ENCODE measurements around the gene LRRC2.
"Not testable (repeated sequence)": the region's sequence is repeated elsewhere in the genome, so short reads cannot be mapped to it uniquely, and the experiment has no call there.

LRRC2 gene, protein sequence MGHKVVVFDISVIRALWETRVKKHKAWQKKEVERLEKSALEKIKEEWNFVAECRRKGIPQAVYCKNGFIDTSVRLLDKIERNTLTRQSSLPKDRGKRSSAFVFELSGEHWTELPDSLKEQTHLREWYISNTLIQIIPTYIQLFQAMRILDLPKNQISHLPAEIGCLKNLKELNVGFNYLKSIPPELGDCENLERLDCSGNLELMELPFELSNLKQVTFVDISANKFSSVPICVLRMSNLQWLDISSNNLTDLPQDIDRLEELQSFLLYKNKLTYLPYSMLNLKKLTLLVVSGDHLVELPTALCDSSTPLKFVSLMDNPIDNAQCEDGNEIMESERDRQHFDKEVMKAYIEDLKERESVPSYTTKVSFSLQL

DNA sequence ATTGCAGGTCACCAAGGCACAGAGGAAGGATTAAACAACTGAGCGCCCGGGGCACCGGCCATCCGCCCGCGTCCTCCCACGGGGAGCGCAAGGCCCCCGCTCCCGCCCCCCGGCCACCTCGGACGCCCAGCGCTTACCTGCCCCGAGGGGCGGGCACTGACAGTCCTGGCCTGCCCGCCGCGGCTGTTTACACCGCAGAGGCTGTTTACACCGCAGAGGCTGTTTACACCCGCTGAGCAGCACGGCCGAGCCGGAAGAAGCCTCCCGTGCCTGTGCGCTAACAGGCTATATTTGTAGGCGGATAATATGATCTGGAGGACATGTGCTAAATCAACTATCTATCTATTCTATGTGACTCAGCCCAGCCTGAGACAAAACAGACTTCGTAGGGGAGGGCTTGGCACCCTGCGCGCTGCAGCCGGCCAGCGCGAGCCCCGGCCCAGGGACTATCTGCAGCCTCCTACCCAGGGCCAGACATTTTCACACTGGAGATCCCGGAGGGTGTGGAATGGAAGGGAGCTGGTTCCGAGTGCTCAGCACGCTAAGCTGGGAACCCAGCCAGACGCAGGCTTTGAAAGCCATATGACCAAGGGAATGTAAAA, at the start of gene LRRC2:
LRRC2 (minus strand) TSS at position 263 of the 602 bp plus-strand sequence. CDS start 14,711 bp downstream, outside the sequence.
- DNase-seq: no peak

DNA sequence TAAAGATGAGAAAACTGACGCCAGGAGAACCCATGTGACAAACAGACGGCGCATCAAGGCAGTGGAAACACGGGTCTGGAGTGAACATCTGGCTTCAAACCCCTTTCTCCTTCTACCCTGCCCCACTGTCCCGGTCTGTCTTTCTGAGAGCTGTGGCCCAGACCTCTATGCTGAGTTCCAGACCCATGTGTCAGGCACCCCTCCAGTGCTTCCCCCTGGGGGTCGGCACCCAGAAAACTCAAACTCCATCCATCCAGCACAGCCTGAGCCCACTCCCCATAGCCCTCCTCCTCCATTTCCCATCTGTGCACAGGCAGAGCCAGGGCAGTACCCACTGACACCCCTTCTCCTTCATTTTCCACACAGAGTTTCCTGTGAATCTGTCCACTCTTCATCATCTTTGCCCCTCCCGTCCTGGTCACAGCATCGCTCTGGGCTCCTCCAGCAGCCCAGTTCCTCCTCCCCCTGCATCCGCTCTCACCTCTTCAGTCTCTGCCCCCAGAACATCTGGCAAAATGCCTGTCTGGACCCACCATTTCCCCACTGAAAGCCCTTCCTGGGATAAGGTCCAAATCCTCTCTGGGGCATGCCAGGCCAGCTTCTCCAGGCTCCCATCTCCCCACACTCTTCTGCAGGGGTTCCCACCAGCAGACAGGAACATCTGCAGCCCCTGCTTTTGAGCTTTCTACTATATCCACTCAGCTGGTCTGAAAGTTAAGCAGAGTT, 49.1 kb upstream of the LRRC2 start:
- no peak for DNase-seq

DNA sequence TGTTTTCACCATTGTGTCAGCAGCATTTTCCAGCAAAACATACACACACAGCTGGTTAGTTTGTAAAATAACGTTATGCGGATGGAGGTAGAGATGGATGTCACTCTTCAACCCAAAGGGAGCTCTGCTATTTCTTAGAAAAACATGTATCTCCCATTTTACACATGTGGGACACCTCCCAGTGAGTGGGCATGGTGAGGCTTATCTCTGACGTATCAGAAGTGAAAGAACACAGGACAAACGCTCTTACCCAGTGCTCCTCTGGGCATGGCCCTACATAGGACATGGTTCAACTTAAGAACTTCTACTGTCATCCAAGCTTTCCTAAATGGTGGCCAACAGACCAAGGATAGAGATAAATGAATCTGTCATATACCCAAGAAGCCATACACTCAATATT, 48.3 kb upstream of the LRRC2 start:
- DNase-seq: no peak

DNA sequence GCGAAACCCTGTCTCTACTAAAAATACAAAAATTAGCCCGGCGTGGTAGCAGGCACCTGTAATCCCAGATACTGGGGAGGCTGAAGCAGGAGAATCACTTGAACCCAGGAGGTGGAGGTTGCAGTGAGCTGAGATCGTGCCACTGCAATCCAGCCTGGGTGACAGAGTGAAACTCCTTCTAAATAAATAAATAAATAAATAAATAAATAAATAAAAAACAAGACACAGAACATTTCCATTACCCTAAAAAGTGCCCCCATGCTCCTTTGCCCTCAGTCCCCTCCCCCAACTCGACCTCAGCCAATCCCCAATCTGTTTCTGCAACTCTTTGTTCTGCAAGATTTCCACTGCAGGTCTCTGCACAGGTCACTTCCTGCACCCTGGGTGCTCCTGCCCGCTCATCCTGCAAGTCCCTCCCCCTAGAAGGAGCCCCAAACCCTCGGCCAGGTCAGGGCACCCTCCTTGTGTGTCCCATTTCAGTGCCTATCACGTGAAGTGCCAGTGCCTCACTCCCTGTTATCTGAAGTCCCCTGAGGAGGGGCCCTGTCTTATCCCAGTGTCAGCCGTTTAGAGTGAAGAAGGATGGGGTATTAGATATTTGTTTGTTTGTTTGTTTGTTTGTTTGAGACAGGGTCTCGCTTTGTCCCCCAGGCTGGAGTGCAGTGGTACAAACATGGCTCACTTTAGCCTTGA, 47.4 kb upstream of the LRRC2 start:
- DNase-seq: no peak

DNA sequence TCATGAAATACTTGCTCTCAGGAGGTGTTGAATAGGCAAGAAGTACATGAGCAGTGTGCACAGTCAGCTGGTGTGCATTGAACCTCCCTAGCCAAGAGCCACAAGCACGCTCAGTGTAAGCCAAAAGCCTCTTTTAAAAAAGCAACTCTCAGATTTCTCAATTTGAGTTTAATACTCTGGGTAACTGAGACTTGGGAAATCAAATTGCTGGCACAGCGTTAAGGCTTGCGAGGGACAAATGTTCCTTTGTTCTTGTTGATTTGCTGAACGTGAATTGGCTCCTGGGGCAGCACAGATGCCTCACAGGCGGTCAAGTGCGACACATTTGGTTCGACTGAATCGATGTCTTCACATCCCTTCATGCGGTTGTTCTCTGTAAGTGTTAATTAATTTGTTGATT, 46.2 kb upstream of the LRRC2 start, which contains the start of gene FAM240A:
FAM240A (plus strand) TSS at position 202 of the 400 bp plus-strand sequence; CDS start at position 361, 159 bp downstream.
- DNase-seq: no peak

DNA sequence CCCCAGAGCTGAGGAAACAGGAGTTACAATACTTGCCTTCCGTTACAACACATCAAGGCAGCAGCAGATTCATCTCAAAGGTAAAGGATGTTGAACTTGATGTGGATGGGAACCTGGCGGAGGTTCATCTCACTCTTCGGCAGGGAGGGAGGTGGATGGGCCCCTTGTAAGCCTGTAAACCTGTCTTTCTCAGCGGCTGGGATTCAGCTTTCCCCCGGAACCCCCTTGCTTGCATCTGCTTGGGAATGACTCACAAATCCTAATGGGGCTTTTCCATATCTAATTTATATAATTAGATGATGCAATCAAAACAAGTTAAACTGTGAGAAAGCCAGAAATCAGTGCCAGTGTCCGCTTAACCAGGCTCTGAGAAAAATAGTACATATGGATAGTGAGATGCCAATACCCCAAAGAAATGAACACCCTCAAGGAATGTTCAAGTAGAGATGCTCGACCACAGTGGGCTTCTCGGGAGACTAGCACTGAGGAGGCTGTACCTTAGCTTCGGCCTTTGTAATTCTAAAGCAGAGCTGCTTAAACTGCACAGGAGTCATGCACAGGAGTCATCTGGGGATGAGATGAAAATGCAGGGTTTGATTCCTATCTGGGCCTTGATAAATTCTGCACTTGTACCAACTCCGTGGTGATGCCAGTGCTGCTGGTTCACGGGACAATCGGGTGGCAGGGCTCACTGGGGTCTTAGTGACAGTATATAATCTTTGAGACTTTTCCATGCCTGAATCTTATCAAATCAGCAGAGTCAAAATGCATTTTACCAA, 44.0 kb upstream of the LRRC2 start:
- no peak for DNase-seq

DNA sequence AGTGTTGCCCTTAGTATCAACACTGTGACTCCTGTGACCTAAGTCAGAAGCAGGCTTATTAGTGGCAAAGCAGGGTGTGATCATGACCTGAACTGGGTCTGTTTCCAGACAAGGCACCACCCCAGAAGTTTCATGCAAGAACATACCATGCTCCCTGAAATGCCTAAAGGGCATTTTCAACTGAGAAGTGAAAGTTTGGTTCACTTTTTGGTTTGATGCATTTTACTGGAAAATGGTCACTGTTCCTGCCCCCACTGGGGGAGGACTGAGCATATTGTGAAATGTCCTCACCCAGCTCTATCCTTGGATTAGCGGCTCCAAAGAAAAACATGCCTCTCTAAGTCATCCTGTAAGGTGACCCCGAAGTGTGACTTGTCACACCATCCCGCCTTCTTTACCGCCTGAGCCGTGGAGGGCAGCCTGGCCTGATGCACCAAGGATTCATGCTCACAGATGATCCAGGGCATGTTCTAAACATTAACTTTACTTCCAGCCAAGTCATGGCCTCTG, 43.2 kb upstream of the LRRC2 start:
- no peak for DNase-seq

DNA sequence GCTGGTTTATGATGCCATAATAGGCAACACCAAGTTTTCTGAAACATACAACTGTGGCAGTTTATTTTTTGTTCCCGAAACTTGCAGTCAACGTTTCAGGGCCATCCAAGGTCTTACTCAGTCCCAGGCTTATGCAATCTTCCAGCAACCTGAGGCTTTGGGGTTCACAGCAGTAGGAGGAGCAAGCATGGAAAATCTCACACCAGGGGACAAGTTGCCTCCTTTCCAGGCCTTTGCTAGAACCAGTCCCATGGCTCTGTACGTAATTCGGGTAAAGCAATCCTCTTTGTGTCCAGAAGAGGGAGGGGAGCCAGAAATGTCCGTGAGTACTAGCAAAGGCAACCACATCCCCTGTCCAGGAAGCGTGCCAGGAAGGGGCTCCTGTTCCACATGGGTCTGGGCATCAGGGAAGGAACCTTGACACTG, 41.5 kb upstream of the LRRC2 start:
- DNase-seq: no peak

DNA sequence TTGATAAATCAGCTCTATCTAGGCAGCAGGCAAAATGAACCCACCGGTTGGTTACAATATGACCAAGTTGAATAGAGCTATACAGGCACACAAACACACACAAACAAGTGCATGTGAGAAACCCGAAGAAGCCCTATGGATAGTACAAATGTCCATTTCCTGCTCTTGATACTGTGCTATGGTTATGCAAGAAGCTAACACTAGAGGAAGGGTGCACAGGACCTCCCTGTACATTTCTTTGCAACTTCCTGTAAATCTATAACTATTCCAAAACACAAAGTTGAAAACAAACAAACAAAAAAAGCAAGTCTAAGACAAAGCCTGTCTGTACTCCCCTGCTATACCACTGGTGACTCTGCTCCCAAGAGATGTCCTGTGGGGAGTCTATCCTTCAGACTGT, 38.0 kb upstream of the LRRC2 start:
- no peak for DNase-seq

DNA sequence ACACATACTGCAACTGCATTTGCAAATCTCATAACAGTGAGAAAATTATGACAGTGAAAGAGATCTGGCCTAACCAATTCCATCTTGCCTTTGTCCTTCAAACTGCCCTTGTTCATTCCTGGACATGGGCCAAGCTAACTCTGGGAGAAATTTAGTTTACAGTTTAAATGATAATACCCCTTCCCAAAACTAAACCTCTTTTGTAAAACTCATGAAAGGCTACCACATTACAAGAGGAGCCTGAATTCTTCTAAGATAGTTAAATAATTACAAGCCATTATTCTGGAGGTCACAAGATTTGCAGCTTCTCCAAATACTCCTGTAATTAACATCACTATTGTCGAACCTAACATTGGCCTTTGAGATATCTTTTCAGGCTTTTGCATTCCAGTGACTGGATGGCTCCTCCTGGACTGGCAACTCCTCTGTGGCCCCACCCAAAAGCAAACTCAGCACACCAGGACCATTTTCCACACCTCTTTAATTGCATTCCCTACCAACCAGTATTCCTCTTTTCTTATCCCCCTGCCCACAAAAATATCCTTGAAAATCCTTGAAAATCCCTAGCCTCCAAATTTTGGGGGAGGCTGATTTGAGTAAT, 37.4 kb upstream of the LRRC2 start:
- no peak for DNase-seq

DNA sequence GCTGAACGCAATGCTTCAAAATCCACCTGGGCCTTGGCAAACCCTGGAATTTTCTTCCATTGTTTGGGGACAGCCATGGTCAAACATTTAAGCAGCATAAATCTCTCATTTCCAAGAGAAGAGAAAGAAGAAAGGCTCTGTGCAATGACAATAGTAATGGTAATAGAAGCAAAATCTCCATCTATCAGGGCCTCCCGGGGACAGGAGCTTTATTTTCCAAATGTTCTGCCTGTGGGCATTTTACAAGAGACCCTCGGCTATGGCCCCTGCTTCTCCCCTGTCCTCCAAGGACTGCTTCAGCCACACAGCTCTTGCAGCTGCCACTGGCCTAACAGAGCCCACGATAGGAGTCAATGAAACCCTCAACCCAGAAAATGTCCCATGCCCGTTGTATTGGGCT, 33.5 kb upstream of the LRRC2 start:
- DNase-seq: no peak

DNA sequence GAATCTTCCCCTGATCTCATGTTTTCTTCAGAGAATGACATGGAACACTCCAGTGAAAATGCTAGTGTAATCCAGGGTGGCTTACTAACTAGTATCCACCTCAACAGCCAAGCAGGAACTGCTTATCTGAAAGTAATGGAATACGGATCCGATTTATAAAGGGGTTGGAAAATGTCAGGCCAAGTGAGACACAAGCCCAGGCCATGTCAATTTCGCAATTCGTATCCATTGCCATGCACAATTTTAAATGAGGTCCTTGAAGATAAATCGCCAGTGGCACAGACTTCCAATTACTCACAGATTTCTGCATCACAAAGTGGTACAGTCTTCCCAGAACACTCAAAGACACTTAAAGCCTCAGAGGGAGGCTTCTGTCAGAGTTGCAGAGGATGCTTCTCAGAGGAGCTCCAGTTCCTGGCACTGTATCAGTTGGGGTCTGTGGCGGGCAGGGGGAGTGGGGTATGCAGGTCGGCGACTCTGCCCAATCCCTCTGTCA, 29.8 kb upstream of the LRRC2 start:
- DNase-seq: no peak

DNA sequence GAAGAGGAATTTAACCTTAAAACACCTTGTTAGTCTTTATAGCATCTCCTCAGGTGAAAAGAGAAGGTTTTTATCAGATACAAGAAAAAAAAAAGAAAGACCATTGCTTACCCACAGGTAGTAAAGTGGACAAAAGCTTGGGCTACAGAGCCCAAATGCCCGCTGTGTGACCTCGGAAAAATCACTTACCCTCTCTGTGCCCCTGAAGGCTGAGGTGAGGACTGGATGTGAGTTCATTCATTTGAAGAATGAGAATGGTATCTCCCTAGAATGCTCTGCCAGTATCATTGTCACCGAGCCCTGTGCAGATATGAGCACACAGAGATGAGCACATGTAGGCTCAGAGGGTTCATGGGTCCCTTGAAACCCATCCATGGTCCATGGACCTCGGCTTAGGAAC, 28.6 kb upstream of the LRRC2 start:
- no peak for DNase-seq

DNA sequence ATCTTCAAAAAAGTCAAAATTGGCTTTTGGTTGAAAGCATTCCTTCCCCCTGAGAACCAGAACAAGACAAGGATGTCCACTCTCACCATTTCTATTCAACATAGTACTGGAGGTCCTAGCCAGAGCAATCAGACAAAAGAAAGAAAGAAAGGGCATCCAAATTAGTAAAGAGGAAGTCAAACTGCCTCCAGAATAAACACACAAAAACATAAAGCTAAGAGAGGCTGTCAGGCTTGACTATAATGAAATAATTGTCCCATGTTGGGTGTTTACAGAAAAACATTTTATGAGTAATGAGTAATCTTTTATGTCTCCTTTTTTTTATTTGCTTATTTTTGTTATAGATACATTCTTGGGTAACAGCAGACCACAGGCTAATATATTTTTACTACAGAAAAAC, 27.9 kb upstream of the LRRC2 start:
- no peak for DNase-seq

DNA sequence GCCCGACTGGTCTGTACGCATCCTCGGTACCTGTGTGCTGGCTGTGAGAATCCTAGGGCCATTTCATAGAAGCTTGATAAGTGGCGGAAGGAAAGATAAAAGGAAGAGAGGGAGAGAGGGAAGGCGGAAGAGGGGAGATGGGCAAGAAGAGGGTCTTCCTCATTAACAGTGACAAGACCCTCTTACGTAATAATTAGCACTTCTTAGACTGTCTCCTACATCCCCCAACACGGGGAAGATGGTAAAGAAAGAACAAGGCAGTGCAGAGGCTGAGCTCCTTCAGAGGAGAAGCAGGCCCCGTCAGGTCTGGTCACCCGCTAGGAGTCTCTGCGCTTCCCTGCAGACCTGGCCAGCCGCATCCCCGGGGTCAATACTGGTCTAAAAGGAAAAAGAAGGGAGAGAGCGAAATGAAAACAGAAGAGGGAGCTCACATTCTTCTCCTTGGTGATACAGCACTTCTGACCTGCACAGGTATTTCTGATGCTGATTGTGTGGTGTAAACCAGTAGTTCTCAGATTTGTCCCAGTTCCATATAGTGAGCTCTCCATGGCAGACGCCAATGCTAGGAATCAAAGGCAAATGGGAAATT, 27.3 kb upstream of the LRRC2 start:
- no peak for DNase-seq

DNA sequence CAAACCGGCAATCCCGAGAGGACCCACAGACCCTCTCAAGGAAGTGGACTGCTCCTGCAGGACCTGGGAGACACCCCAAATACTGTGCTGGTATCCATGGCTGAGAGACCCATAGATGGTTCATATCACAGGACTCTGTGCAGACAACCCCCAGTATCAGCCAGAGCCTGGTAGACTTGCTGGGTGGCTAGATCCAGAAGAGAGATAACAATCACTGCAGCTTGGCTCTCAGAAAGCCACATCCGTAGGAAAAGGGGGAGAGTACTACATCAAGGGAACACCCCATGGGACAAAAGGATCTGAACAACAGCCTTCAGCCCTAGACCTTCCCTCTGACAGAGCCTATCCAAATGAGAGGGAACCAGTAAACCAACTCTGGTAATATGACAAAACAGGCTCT, 21.2 kb upstream of the LRRC2 start:
- not testable (repeated sequence) for DNase-seq

DNA sequence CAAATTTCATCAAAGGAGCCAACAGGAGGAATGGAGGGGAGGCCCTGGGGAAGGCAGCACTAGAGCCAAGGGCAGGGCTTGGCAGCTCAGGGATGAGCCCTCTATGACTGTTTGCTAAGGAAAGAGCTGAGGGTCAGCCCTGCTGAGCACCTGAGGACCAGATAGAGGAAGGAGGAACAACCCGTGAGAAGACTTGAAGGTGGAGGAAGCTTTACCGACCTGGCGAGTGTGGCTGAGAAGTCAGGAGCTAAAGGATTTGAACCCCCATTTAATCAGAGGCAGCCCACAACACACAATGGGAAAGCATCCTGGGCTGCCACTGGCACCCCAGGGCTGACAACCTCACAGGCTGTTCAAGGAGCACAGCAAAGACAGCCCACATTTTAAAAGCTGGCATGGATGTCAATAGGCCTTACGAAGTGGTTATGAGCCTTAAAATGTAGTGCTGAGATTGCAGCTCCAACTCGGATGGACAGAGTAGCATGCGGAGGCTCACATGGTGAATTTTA, 20.7 kb upstream of the LRRC2 start:
- no peak for DNase-seq

DNA sequence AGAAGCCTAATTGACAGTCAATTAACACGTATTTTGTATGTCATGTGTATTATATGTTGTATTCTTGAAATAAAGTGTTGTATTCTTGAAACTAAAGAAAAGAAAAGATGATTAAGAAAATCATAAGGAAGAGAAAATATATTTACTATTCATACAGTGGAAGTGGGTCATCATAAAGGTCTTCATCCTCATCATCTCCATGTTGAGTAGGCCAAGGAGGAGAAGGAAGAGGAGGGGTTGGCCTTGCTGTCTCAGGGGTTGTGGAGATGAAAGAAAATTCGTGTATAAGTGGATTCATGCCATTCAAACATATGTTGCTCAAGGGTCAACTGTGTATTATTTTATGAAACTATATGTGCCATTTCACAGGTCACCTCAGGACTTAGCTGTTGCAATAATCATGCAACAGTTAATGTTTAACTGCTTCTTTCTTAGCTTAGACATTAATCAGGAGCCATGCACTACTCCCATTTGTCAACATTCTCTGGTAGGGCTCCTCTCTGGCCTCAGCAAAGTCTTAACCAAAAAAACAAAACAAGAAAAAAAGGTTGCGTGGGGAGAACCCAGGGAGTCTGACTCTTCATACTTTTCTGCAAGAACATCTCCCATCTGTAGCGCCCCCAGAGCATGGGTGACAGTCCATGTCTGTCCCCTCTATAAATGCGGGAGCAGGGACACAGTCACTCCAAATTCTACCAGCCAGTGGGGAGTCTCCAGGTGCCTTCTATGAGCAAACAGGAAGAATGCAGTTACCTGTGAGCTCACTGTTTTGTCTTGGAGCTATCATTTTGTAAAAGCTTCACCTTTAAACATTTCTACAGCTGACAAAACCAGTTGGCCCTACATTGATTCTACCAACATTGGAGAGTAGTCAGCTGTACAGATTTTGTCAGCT, 19.9 kb upstream of the LRRC2 start:
- DNase-seq: no peak

DNA sequence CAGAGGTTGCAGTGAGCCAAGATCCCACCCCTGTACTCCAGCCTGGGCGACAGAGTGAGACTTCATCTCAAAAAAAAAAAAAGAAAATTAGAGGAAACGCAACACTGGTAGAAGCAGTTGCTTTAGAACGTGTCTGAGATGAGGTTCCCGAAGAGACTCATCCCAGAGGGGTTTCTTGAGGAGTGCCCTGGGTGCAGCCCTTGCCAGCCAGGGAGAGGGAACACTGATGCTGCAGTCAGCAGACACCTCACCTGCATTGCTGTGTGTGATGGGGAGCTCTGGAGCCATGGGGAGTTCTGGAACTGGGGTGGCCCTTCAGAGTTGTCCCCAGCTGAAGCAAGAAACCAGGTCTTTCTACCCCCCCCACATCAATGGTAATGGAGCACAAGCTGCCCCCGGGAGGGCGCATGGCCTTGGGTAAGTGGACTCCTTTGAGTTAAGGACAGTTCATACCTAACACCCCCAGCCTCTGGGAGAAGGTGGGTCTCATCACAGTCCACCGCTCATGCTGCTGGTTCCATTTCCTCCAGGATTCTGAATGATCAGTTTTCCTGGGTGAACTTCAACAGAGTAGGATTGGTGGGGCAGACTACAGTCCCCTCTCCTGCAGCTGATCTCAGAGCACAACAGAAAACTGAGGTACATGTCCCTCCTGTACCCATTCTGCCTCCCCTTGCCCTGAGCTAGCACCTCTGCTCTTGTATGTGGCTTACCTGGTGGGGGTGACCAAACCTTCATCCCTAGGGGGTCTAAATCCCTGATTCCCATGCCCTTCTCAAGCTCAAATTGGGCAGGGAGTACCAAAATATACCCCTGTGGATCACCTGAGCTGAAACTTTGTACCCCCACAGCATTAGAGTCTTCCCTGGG, 18.7 kb upstream of the LRRC2 start:
- no peak for DNase-seq
